Myometrial cell (primary cell): ENCODE data around the gene ASPDH. TPM values are rescaled to one million over a fixed set of nuclear protein-coding genes. Genes with fewer than 3 reads are reported as not detected.

ENCODE experiments used
- total RNA-seq: library from RNA; depleted of rRNA; stranded (reverse); fragments of >200 nt; gene quantifications from 2 replicates; pipeline ENCODE4 v1.2.3, GENCODE V29; 2015

ASPDH gene
- not detected in 2 replicates for total RNA-seq

DNA sequence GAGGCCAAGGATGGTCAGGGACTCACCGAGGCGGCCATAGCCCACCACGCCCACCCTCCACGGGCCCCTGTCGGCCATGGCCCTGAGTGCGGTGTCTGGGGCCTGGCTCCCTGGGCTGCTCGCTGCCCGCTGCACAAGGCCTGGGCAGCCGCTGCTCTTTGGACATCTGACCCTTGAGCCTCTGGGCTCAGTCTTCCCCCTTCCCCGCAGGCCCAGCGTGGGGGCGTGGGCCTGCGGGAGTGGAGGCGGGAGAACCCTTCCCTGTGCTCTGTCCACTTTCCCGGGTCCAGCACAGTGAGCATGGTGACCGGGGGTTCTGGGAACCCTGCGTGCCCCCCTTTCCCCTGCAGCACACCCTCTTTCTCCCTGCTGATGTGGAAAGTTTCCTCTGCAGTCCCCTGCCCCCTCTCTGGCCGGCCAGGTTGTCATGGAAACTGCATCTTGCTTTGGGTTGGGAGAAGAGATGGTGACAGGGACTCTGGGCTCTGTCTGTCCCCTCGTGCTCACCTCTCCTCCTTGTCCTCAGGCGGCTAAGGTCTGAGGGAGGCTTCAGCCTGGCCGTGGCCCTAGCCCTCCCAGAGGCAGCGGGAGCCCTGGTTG lies at the start of gene ASPDH:
TSS of gene ASPDH (minus strand) at position 168 of the 600 bp plus-strand sequence. CDS start at position 78, 90 bp downstream.

GRCh38 chr19:50511069-50511822 lies 2.5 kb downstream of the ASPDH start, which contains the start of gene JOSD2:
TSS of gene JOSD2 (minus strand) at chr19:50511191. CDS start at chr19:50510431, 760 bp downstream.

GRCh38 chr19:50476224-50476906 lies 37.3 kb downstream of the ASPDH start, which contains the start of the genes EMC10 and GARIN5A:
TSS of gene EMC10 (plus strand) at chr19:50476507. CDS start at chr19:50476545, 38 bp downstream.
TSS of gene GARIN5A (minus strand) at chr19:50476848. CDS start at chr19:50476388, 460 bp downstream.

Other genes with a start within 250 kb of the ASPDH start
- gene KCNC3, start 184.5 kb downstream of the ASPDH start, total RNA-seq, result not detected in 2 replicates
- 0.18 and 1.2 TPM in 2 replicates for gene NAPSA, start 148.3 kb downstream of the ASPDH start, total RNA-seq
- 93.9 and 113 TPM in 2 replicates for gene NR1H2, start 137.5 kb downstream of the ASPDH start, total RNA-seq
- 36.0 and 49.9 TPM in 2 replicates for gene POLD1, start 129.6 kb downstream of the ASPDH start, total RNA-seq
- gene SPIB, start 95.0 kb downstream of the ASPDH start, total RNA-seq, result not detected in 2 replicates
- not detected in 2 replicates for gene MYBPC2, start 81.0 kb downstream of the ASPDH start, total RNA-seq
- gene EMC10, start 37.4 kb downstream of the ASPDH start, total RNA-seq, result 98.9 and 101 TPM in 2 replicates
- not detected in 2 replicates for gene GARIN5A, start 37.1 kb downstream of the ASPDH start, total RNA-seq
- gene JOSD2, start 2.7 kb downstream of the ASPDH start, total RNA-seq, result 56.0 and 64.0 TPM in 2 replicates
- gene LRRC4B, start 54.5 kb upstream of the ASPDH start, total RNA-seq, result under 0.01 TPM in 1 of 2 replicates, not detected in the other
- gene SYT3, start 126.0 kb upstream of the ASPDH start, total RNA-seq, result 0.35 TPM in 1 of 2 replicates, not detected in the other
- not detected in 2 replicates for gene C19orf81, start 135.5 kb upstream of the ASPDH start, total RNA-seq
- 6.6 and 10.6 TPM in 2 replicates for gene SHANK1, start 205.9 kb upstream of the ASPDH start, total RNA-seq
- gene CLEC11A, start 209.5 kb upstream of the ASPDH start, total RNA-seq, result 167 and 170 TPM in 2 replicates